ENCODE measurements around the gene STOM.

GRCh38 chr9:121357011-121357410, 13.0 kb downstream of the STOM start:
- TF ChIP-seq CTCF (IDR thresholded peaks at IDR 0.05) (no peak), POLR2A (IDR thresholded peaks at IDR 0.05) (no peak), POLR2AphosphoS5 (IDR thresholded peaks at IDR 0.05) (no peak), EP300 (IDR thresholded peaks at IDR 0.05) (no peak)

Data from gastroesophageal sphincter (tissue), 3 donors.